NCI-H345 treated with DMSO at 0.1 percent for 48 hours (cell line): ENCODE measurements around the gene FOXK1.

Experiments used
- DNase-seq: peaks from one replicate; lab custom pipeline; 2025; ENCODE audit not compliant: unreplicated experiment; lab: John Stamatoyannopoulos, UW

FOXK1 gene

DNA sequence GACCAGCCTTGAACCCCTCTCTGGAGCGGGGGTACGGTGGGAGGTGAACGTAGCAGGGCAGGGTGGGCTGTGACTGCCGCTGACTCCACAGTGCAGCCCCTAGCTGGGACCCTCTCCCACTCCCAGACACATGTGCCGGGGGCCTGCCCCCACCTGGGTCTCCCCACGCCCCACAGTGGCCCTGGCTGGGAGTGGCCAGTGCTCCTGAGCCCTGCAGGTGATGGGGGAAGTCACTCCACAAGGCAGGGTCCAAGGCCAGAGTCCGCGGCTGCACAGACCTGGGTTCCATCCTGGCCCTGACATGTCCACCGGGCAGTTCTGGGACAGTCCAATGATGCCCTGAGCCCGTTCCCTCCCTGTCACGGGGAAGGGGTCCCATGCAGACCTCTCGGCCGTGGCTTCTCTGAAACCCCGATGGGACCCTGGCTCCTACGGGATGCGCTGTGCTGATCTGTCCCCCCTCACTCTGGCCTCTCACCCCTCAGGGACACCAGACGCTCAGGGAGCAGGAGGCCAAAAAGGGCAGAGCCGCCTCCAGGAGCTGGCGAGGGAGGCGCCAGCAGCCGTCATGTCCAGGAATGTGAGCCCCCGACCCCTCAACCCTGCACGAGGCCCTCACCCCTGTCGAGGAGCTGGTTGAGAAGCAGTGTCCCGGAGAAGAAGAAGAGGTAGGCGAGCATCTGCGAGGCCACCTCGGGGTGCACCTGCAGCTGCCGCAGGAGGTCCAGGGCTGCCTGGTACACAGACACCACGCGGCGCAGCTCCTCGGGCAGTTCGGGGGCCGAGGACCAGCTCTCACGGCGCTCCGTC is 133.7 kb downstream of the FOXK1 start:
- no peak for DNase-seq

DNA sequence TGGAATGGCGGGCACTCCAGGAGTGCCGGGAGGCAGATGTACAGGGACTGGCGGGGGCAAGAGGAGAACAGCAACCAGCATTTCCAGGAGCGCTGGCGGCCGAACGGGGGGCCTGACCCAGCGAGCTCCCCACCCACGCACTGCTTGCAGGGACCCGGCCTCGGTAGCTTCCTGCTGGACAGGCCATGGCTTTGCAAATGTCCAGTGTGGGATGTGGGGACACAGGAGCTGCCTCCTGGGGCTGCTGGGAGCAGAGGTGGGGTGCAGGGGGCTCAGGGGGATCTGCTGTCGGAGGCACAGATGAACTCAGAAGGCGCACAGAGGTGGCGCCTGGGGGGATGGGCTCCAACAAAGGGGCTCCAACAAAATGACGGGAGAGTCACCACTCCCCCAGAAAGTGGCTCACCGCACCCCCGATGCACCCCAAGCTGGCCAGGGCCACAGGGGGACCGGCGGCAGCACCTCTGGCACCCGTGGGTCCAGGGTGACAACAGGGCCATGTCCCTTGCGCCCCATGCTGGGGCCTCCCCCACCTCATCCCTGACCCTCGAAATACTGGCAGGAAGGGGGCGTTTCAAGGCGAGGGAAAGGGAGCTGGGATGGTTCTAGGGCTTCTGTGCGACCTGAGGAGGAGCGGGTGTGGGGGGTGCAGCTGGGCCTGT is 134.5 kb downstream of the FOXK1 start:
- no peak for DNase-seq

DNA sequence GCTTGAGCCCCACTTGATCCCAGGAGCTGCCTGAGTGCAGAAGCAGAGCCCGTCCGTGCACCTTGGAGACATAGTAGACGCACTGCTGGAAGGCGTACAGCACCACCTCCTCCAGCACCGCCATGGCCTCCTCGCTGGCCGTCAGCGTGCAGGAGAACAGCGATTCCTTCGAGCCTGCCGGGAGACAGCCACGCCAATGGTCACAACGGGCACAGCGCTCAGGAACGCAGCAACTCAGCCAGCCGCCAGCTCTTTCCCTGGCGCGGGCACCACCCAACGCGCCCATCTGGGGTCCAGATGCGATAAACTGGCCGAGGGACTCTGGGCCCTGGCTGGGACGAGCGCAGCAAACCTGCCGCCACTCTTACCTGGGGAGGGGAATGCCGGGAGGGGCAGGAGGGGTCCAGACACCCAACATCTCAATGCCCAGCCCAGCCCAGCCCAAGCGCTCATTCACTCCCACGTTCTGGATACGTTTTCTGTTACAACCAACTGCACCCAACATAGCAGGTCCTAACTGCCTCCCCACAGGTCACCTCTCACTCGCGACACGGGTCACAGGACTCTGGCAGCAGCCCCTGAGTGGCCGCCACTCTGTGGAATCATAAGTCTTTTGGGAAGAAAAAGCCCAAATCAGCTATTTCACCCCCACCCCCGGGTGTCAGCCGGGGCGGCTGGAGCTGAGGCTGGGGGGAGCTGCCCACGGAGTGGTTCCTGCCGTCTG is 135.2 kb downstream of the FOXK1 start:
- no peak for DNase-seq

DNA sequence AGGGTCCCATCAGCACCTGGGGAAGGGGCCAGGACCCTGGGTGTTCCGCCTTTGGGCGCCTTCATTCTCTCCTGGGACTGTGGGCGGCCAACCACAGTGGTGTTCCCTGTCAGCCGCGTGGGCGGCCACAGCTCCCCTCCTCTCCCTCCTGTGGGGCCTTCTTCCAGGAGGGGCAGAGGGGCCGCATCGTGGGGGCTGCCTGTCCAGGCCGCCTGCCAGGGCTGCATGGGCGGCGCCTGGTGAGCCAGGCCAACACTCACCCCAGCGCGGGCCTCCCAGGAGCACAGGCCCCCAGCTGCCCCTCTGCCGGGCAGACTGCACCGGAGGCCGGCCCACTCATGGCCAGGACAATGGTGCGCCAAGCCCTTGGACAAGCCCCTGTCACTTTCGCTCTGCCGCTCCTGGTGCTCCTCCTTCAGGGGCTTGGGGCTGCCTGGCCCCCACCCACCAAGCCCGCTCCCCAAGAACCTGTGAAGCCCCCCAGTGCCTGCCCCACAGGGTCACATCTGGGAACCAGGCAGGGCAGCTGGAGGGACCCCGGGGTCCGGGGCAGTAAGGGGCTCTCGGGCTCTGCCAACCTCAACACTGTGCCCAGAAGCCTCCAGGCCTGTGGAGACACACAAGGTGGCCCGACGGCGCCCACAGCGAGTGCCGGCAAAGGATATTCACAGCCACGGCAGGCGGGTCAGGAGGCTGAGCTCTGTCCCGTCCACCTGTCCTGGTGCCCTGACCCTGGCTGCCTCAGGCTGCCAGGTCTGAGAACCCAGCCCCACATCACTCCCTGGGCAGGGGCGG is 136.1 kb downstream of the FOXK1 start:
- no peak for DNase-seq

DNA sequence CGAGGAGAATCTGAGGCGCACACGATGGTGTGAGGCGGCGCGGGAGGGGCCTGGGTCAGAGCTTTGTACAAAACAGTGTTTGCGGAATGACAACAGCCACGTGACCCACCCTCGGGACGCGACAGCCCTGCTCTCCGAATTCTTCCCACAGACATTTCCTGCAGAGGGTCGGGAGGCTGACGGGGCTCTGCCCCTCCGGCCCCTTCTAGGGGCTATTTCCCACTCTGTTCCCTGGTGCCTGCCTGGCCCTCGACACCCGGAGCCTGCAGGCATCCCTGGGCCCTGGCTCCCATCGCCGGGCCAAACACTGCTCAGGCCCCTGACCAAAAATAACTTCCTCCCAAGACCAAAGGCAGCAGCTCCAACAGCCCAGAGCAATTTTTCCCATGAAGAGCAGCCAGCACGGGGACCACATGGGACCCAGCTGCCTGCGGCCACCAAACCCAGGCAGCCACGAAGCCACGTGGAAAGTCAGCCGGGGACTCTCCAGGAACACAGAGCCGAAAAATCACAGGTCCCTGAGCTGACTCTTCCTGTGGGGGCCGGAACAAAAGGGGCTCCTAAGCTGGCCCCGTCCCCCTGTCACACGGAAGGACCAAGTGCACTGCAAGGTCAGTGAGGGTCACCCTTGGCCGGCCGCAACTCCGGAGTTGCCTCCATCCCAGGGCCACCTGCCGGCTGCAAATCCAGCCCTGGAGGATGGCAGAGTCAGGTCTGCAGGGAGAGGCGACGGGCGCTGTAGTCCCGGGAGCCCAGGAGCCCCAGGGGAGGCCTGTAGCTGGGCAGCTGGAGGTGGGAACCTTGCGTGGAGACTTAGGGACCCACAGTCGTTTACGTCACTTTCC is 137.7 kb downstream of the FOXK1 start:
- DNase-seq = no peak

DNA sequence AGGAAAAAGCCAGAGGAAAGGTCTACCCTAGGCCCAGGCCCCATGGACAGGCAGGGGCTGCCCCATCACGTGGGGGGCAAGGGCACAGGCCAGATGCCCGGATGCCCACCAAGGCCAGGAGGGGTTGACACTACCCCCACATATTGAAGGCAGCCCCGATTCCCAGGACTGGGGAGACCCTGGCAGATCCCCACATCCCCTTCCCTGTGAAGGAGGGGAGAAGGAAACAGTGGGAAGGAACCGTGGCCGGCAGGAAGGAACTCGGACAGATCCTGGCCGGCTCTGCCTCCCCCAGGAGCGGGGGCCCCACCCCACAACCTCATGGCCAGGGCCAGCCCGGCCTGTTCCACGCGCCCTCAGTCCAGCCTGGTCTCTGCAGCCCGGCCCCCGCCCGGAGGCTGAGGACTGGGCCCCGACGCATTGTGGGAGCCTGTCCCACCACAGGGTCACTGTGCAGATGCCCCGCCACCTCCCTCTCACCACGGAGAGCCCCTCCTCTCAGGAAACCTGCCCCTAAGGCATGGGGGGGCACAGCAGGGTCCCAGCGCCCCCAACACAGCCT is 138.4 kb downstream of the FOXK1 start:
- DNase-seq = no peak
